ENCODE results near the gene OR6C75.
"Not testable (repeated sequence)": the region's sequence is repeated elsewhere in the genome, so short reads cannot be mapped to it uniquely, and the experiment has no call there.

Gene OR6C75

DNA sequence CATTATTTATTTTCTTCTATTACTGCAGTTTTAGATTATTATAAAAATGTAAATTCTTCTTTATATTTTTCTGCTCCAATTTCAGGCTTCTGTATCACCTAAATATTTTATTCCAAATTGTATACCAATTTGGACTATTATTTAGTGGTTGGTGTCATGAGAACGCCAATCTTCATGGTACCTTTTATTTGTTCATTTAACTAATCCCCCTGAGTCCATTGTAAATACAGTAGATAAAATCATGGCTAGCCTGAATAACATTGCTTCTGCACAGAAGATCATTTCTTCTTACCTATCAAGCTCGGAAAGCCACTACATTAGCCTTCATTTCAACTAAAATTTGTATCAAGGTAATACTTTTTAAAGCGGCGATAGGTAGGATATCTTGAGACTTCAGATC is at the start of gene OR6C75:
Gene OR6C75, plus strand, starts transcription at position 301 of the 400 bp plus-strand sequence. CDS start 2,136 bp downstream, outside the sequence.
- no peak within 1 kb of the TSS for H3K4me3 ChIP-seq (ENCODE audit: low read depth in 1 of 5, low read length in 5 of 5)
- H3K27me3 ChIP-seq (ENCODE audit: control insufficient read depth in 5 of 5, insufficient read depth in 4 of 5, low read length in 5 of 5): no peaks in the 10 kb centered on the region
- no peaks in the 10 kb centered on the region for H3K36me3 ChIP-seq (ENCODE audit: control insufficient read depth in 5 of 5, insufficient read depth in 5 of 5, low read length in 5 of 5)
- H3K4me1 ChIP-seq (ENCODE audit: control insufficient read depth in 5 of 5, insufficient read depth in 5 of 5, low read length in 5 of 5): no peaks in the 10 kb centered on the region
- H3K9ac ChIP-seq (ENCODE audit: low read length in 5 of 5): no peak within 1 kb of the TSS
- H3K27ac ChIP-seq (ENCODE audit: low read depth, low read length): no peak within 1 kb of the TSS
- no peaks in the 10 kb centered on the region for H3K9me3 ChIP-seq (ENCODE audit: control insufficient read depth in 5 of 5, low read length in 5 of 5)

- Histone ChIP-seq H3K9ac (ENCODE audit: low read length in 5 of 5) (no peak within 1 kb of the TSS), H3K36me3 (ENCODE audit: control insufficient read depth in 5 of 5, insufficient read depth in 5 of 5, low read length in 5 of 5) (no peaks in the 10 kb centered on the region), H3K4me1 (ENCODE audit: control insufficient read depth in 5 of 5, insufficient read depth in 5 of 5, low read length in 5 of 5) (no peaks in the 10 kb centered on the region), H3K9me3 (ENCODE audit: control insufficient read depth in 5 of 5, low read length in 5 of 5) (no peaks in the 10 kb centered on the region), H3K4me3 (ENCODE audit: low read depth in 1 of 5, low read length in 5 of 5) (no peak within 1 kb of the TSS), H3K27me3 (ENCODE audit: control insufficient read depth in 5 of 5, insufficient read depth in 4 of 5, low read length in 5 of 5) (no peaks in the 10 kb centered on the region), H3K27ac (ENCODE audit: low read depth, low read length) (no peak within 1 kb of the TSS)
These were observed 48.7 kb upstream of the OR6C75 start, which contains the start of gene OR6C1 for GRCh38 chr12:55314043-55314442. OR6C1 (plus strand) TSS chr12:55314343; CDS start chr12:55320600, 6,257 bp downstream.

DNA sequence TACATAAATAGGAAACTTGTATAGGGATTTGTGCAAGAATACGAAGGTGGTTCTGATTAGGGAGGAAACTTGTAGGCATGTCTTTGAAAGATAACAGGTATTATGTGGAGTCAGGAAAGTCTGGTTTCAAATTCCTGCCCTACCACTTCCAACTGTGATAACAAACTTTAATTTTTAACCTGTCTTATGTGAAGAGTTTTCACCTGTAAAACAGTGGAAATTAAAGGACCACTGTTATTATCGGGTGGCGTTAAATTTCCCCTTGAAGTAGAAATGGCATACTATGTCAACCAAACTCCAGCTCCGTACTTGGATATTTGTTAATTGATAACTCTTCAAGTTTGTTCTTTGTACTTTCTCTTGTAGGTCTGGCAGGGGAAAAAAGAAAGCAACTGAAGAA is 42.6 kb upstream of the OR6C75 start:
- Histone ChIP-seq H3K9me3 (ENCODE audit: control insufficient read depth in 5 of 5, low read length in 5 of 5) (no peaks in the 10 kb centered on the region), H3K27ac (ENCODE audit: low read depth, low read length) (no peak overlapping the region), H3K4me3 (ENCODE audit: low read depth in 1 of 5, low read length in 5 of 5) (no peak overlapping the region), H3K4me1 (ENCODE audit: control insufficient read depth in 5 of 5, insufficient read depth in 5 of 5, low read length in 5 of 5) (no peaks in the 10 kb centered on the region), H3K36me3 (ENCODE audit: control insufficient read depth in 5 of 5, insufficient read depth in 5 of 5, low read length in 5 of 5) (no peaks in the 10 kb centered on the region), H3K27me3 (ENCODE audit: control insufficient read depth in 5 of 5, insufficient read depth in 4 of 5, low read length in 5 of 5) (no peaks in the 10 kb centered on the region), H3K9ac (ENCODE audit: low read length in 5 of 5) (no peak overlapping the region)

DNA sequence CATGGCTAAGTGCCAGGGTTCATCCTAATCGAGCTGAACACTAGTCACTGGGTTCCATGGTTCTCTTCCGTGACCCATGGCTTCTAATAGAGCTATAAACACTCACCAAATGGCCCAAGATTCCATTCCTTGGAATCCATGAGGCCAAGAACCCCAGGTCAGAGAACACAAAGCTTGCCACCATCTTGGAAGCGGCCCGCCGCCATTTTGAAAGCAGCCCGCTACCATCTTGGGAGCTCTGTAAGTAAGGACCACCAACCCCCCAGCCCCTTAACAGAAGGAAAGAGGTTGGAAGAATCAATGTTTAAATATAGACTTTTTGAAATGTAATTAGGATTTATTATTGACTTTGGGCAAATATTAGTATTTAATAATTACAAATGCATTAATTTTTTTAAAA is 37.0 kb upstream of the OR6C75 start:
- H3K9ac ChIP-seq (ENCODE audit: low read length in 5 of 5); H3K27me3 ChIP-seq (ENCODE audit: control insufficient read depth in 5 of 5, insufficient read depth in 4 of 5, low read length in 5 of 5); H3K36me3 ChIP-seq (ENCODE audit: control insufficient read depth in 5 of 5, insufficient read depth in 5 of 5, low read length in 5 of 5); H3K4me1 ChIP-seq (ENCODE audit: control insufficient read depth in 5 of 5, insufficient read depth in 5 of 5, low read length in 5 of 5); H3K9me3 ChIP-seq (ENCODE audit: control insufficient read depth in 5 of 5, low read length in 5 of 5); H3K4me3 ChIP-seq (ENCODE audit: low read depth in 1 of 5, low read length in 5 of 5); H3K27ac ChIP-seq (ENCODE audit: low read depth, low read length): not testable (repeated sequence)

DNA sequence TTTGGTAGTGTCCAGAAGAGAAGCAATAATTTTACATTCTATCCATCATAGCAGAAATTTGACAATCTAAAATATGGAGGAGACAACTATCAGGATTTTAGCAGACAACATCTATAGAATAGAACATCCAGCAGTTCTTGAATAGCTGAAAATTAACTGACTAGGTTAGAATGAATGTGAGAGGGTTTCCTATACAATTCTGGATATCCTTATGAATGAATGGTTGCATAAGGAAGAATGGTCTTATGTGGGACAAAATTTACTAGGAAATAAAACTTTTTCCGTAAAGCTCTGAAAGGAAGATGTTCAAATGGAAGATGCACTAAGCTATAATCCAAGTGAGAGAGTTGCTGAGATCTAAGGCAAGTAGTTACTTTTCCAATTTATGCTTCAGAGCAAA is 32.3 kb upstream of the OR6C75 start, which contains the start of gene OR6C3:
Gene OR6C3, plus strand, starts transcription at position 301 of the 400 bp plus-strand sequence. CDS start 955 bp downstream, outside the sequence.
- no peak within 1 kb of the TSS for H3K27ac ChIP-seq (ENCODE audit: low read depth, low read length)
- no peak within 1 kb of the TSS for H3K9ac ChIP-seq (ENCODE audit: low read length in 5 of 5)
- no peaks in the 10 kb centered on the region for H3K4me1 ChIP-seq (ENCODE audit: control insufficient read depth in 5 of 5, insufficient read depth in 5 of 5, low read length in 5 of 5)
- no peaks in the 10 kb centered on the region for H3K27me3 ChIP-seq (ENCODE audit: control insufficient read depth in 5 of 5, insufficient read depth in 4 of 5, low read length in 5 of 5)
- no peaks in the 10 kb centered on the region for H3K9me3 ChIP-seq (ENCODE audit: control insufficient read depth in 5 of 5, low read length in 5 of 5)
- no peaks in the 10 kb centered on the region for H3K36me3 ChIP-seq (ENCODE audit: control insufficient read depth in 5 of 5, insufficient read depth in 5 of 5, low read length in 5 of 5)
- no peak within 1 kb of the TSS for H3K4me3 ChIP-seq (ENCODE audit: low read depth in 1 of 5, low read length in 5 of 5)

- Histone ChIP-seq H3K4me3 (ENCODE audit: low read depth in 1 of 5, low read length in 5 of 5) (no peak overlapping the region), H3K27me3 (ENCODE audit: control insufficient read depth in 5 of 5, insufficient read depth in 4 of 5, low read length in 5 of 5) (no peaks in the 10 kb centered on the region), H3K9ac (ENCODE audit: low read length in 5 of 5) (no peak overlapping the region), H3K4me1 (ENCODE audit: control insufficient read depth in 5 of 5, insufficient read depth in 5 of 5, low read length in 5 of 5) (no peaks in the 10 kb centered on the region), H3K9me3 (ENCODE audit: control insufficient read depth in 5 of 5, low read length in 5 of 5) (no peaks in the 10 kb centered on the region), H3K27ac (ENCODE audit: low read depth, low read length) (no peak overlapping the region), H3K36me3 (ENCODE audit: control insufficient read depth in 5 of 5, insufficient read depth in 5 of 5, low read length in 5 of 5) (no peaks in the 10 kb centered on the region)
These were observed 26.8 kb upstream of the OR6C75 start for GRCh38 chr12:55336002-55336401.

DNA sequence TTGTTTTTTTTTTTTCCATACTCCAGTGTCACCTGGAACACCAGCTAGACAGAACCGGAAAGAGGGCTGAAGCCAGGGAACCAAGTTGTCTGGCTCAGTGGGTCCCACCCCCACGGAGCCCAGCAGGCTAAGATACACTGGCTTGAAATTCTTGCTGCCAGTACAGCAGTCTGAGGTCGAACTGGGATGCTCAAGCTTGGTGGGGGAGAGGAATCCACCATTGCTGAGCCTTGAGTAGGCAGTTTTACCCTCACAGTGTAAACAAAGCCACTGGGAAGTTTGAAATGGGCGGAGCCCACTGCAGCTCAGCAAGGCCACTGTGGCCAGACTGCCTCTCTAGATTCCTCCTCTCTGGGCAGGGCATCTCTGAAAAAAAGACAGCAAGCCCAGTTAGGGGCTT is 7.4 kb upstream of the OR6C75 start:
- not testable (repeated sequence) for H3K4me3 ChIP-seq (ENCODE audit: low read depth in 1 of 5, low read length in 5 of 5); H3K9ac ChIP-seq (ENCODE audit: low read length in 5 of 5); H3K27me3 ChIP-seq (ENCODE audit: control insufficient read depth in 5 of 5, insufficient read depth in 4 of 5, low read length in 5 of 5); H3K36me3 ChIP-seq (ENCODE audit: control insufficient read depth in 5 of 5, insufficient read depth in 5 of 5, low read length in 5 of 5); H3K27ac ChIP-seq (ENCODE audit: low read depth, low read length); H3K4me1 ChIP-seq (ENCODE audit: control insufficient read depth in 5 of 5, insufficient read depth in 5 of 5, low read length in 5 of 5); H3K9me3 ChIP-seq (ENCODE audit: control insufficient read depth in 5 of 5, low read length in 5 of 5)

DNA sequence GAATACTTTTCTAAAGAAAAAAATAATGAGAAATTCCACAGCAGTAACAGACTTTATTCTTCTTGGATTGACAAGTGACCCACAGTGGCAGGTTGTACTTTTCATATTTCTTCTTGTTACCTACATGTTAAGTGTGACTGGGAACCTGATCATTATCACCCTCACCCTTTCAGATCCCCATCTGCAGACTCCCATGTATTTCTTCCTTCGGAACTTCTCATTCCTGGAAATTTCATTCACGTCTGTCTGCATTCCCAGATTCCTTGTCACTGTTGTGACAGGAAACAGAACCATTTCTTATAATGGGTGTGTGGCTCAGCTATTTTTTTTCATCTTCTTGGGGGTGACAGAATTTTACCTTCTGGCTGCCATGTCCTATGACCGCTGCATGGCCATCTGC is 2.3 kb downstream of the OR6C75 start:
- Histone ChIP-seq H3K9me3 (ENCODE audit: control insufficient read depth in 5 of 5, low read length in 5 of 5) (no peaks in the 10 kb centered on the region), H3K4me3 (ENCODE audit: low read depth in 1 of 5, low read length in 5 of 5) (no peak overlapping the region), H3K9ac (ENCODE audit: low read length in 5 of 5) (no peak overlapping the region), H3K27ac (ENCODE audit: low read depth, low read length) (no peak overlapping the region), H3K36me3 (ENCODE audit: control insufficient read depth in 5 of 5, insufficient read depth in 5 of 5, low read length in 5 of 5) (no peaks in the 10 kb centered on the region), H3K4me1 (ENCODE audit: control insufficient read depth in 5 of 5, insufficient read depth in 5 of 5, low read length in 5 of 5) (no peaks in the 10 kb centered on the region), H3K27me3 (ENCODE audit: control insufficient read depth in 5 of 5, insufficient read depth in 4 of 5, low read length in 5 of 5) (no peaks in the 10 kb centered on the region)

- Histone ChIP-seq H3K9ac (ENCODE audit: low read length in 5 of 5) (no peak overlapping the region), H3K36me3 (ENCODE audit: control insufficient read depth in 5 of 5, insufficient read depth in 5 of 5, low read length in 5 of 5) (no peaks in the 10 kb centered on the region), H3K27ac (ENCODE audit: low read depth, low read length) (no peak overlapping the region), H3K27me3 (ENCODE audit: control insufficient read depth in 5 of 5, insufficient read depth in 4 of 5, low read length in 5 of 5) (no peaks in the 10 kb centered on the region), H3K4me1 (ENCODE audit: control insufficient read depth in 5 of 5, insufficient read depth in 5 of 5, low read length in 5 of 5) (no peaks in the 10 kb centered on the region), H3K4me3 (ENCODE audit: low read depth in 1 of 5, low read length in 5 of 5) (no peak overlapping the region), H3K9me3 (ENCODE audit: control insufficient read depth in 5 of 5, low read length in 5 of 5) (no peaks in the 10 kb centered on the region)
These were observed 9.7 kb downstream of the OR6C75 start for GRCh38 chr12:55372521-55372920.

GRCh38 chr12:55385891-55386290 is 23.1 kb downstream of the OR6C75 start:
- no peaks in the 10 kb centered on the region for H3K36me3 ChIP-seq (ENCODE audit: control insufficient read depth in 5 of 5, insufficient read depth in 5 of 5, low read length in 5 of 5)
- no peak overlapping the region for H3K4me3 ChIP-seq (ENCODE audit: low read depth in 1 of 5, low read length in 5 of 5)
- no peaks in the 10 kb centered on the region for H3K9me3 ChIP-seq (ENCODE audit: control insufficient read depth in 5 of 5, low read length in 5 of 5)
- no peaks in the 10 kb centered on the region for H3K27me3 ChIP-seq (ENCODE audit: control insufficient read depth in 5 of 5, insufficient read depth in 4 of 5, low read length in 5 of 5)
- no peak overlapping the region for H3K27ac ChIP-seq (ENCODE audit: low read depth, low read length)
- no peak overlapping the region for H3K9ac ChIP-seq (ENCODE audit: low read length in 5 of 5)
- H3K4me1 ChIP-seq (ENCODE audit: control insufficient read depth in 5 of 5, insufficient read depth in 5 of 5, low read length in 5 of 5): no peaks in the 10 kb centered on the region

Data from subcutaneous abdominal adipose tissue (tissue), 5 donors.